NCI-H748 (cell line): ENCODE measurements around the gene LARP4B.

Source experiments
- DNase-seq: peaks from one replicate; lab custom pipeline; 2025; ENCODE audit not compliant: unreplicated experiment; lab: John Stamatoyannopoulos, UW

The LARP4B gene

DNA sequence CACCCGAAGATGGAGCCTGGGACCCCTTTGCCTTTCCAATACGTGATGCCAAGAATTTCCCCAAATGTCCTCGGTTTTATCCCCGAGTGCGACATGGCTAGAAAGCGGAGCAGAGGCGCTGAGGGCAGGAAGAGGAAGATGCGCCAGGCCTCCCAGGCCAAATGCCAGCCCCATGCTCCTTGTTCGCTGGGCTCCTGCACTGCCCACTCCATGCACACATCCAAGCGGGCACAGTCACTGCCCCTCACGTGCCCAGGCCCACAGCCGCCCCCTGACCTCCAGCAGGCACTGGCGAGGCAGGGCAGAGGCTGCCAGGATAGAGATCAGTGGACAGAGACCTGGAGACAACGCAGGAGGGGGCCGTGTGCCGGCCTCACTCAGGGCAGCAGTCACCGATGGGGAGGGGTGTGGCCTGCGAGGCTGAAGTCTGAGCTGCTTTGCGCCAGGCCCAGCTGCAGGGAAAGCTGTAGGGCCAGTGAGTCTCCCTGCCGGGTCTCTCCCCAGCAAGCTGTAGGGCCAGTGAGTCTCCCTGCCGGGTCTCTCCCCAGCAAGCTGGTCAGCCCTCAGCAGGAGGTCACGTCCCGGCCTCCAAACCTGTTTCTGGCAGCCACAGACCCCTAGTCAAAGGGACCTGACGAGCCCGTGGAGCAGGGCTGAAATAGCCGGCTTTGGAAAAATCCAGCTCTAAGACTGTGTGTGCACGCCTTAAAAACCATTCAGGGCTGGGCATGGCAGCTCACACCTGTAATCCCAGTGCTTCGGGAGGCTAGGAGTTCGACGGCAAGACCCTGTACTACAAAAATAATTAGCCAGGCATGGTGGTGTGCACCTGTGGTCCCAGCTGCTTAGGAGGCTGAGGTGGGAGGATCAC, 141.4 kb downstream of the LARP4B start:
- no peak for DNase-seq

DNA sequence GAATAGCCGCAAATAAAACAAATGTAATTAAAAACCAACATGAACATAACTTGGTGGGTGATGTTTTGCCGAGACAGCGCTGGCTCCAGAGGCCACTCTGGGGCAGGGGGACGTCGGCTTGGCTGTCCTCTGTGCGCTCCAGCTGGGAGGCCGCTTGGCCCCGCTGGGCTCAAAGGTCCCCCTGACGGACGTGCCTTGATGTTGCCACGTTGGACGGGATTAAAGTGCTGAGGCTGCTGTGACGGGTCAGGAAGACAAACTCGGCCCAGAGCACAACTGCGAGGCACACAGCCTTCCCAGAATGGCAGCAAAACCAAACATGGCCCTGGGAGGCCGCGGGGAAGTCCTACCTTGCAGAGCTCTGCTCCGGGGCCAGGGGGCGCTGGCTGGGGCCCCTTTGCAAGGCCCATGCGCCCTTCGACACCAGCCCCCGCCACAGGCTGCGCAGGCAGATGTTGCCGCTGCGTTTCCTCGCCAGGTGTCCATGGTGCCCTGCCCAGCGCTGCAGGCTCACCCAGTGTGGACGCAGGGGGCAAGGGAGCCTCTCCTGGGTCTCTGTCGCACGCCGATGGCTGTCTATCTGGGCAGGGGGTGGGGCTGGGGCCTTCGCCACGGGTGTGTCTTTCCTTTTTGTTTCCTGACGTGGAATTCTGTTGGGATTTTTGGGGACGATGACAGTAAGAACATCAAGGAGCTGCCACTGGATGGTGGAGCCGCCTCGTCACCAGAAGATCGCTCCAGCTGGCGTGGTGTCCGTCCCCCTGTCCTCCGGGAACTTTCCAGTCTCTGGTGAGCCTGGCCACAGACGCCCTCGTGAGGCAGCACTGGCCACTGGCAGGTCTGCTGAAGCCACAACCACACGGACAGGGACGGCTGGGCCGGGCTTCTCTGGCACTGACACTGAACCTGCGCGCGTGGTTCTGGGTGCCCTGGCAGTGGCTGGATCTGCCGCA, 142.4 kb downstream of the LARP4B start:
- peak; percentile 81 for DNase-seq

DNA sequence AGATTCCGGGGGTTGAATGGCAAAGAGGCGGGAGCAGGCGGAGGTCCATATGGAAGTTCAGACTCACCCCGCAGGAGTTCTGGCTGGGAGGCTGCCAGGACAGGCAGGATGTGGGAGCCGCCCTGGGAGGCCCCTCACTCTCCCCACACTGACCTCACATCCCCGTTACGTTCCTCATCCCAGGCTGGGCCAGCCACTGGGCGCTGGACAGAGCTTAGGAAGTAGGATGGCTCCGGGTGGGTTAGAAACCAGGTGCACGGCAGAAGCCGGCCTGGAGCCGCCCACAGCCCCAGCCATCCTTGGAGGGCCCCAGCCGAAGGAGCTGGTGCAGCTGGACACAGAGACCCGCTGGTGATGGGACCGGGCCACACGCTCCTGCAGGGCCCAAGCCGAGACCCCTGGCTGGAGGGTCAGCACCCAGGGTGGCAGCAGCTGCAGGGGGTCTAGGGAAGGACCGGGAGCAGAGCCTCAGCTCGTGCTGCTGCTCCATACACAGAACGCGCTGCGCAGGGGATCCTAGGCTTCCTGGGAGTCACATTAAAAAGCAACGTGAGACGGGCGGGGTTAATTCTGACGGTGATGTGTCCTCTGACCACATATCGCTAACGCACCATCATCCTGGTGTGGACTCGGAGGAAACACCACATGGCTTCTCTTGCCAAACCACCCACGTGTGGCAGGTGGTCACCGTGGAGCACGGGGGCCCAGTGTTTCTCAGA, 143.4 kb downstream of the LARP4B start:
- DNase-seq: no peak

DNA sequence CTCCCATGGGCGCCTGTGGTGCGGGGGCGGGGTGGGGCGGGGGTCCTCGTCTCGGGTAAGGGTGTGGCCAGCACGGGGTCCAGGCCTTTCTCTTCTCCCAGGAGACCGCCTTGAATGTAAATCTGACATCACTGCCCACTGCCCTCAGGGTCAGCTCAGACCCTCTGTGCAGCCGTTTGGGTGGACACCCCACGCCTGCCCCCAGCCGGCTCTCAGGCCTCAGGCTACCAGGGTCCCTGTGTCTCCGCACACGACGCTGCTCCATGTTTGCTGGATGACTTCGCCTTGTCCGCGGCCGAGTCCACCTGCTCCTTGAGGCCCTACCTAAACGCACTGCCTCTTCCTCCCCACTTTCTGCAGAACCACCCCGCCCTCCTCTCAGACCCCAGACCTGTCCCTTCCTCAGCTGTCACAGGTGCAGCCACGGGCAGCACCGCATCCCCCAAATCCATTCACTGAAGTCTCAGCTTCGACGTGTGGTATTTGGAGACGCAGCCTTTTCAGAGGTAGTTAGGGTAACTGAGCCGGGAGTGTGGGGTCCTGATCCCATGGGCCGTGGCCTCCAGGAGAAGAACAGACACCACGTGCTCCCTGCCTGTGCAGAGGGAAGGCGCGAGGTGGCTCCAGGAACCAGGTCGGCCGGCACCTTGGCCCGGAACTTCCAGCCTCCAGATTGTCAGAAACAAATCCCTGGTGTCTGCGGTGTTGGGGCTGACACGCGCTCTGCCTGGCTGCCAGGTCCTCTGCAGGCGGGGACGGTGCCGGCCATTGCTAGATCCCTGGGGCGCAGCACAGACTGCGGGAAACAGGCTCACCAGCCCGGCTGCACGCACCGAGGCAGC, 144.7 kb downstream of the LARP4B start:
- DNase-seq: no peak

DNA sequence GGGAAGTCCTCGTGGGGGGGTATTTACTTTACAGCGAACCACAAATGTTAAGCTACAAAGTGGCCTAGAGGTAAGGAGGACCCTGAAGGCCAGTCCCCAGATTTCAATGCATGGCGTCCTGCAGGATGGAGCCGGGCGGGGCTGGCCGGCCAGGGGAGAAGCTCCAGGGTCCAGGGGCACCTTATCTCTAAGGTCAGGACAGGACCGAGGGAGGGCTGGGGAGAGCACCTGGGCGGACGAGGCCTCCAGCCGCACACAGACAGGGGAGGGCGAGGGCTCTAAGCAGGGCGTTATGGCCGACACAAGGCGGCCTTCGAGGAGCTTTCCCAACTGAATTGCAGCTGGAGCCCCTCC, 145.7 kb downstream of the LARP4B start:
- DNase-seq: no peak

DNA sequence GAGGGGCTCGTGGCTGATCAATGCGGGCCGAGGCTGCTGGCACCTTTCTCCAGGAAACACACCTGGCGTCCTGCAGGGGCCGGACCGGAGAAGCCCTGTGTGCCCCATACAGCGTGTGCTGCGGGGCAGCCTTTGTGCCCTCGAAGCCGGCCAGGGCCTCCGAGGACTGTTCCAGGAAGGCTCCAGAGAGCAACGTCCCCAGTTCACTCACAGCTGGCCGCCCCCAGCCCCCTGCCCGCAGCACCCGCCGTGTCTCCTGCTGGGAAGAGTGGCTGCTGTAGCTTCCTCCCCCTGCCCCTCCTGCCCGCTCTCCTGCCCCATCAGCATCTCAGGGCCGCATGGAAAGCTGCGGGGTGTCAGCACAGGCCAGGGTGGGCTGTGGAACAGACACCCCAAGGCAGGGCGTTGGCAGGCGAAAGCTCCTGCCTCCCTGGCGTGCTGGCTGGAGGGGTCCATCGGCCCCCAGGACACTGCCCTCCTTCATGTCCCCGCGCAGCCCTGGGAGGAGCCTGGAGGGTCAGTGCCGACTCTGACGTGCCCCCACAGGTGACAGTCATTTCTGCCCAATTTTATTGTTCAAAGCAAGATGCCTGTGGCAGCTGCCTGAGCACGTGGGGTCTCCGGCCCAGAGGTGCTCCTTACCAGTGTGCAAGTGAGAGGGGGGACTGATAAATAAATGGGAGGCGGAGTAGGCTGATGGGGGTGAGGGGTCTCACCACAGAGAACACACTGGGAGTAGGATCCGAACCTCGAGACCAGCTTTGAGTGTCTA, 146.2 kb downstream of the LARP4B start:
- no peak for DNase-seq

DNA sequence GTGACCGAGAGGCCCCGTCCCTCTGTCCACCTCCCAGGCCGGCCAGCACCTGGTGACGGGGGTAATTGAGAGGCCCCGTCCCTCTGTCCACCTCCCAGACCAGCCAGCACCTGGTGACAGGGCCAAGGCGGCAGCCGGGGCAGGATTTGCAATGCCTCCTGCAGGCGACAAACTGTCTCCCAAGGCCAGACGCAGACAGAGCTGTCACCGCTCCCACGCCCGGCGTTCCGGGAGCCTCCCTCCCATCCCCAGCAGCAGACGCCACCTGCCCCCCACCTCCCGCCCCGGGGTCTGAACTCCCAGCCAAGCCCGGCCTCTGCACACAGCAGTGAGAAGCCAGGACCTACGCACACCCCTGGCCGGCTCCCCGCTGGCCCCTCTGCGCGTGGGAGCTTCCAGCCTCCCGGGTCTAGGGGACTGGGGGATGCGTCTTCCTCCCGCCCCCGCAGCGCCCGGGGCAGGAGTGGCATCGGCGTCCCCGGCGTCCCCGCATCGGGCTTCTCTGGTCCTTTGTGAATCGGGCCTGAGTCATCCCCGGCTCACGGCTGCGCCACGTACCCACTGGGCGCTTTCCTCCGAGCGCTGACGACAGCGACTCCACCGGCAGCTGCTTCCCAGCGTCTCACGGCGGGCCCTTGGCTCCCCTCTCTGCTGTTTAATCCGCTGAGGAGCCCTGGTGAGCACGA, 147.0 kb downstream of the LARP4B start:
- DNase-seq: peak; percentile 64

DNA sequence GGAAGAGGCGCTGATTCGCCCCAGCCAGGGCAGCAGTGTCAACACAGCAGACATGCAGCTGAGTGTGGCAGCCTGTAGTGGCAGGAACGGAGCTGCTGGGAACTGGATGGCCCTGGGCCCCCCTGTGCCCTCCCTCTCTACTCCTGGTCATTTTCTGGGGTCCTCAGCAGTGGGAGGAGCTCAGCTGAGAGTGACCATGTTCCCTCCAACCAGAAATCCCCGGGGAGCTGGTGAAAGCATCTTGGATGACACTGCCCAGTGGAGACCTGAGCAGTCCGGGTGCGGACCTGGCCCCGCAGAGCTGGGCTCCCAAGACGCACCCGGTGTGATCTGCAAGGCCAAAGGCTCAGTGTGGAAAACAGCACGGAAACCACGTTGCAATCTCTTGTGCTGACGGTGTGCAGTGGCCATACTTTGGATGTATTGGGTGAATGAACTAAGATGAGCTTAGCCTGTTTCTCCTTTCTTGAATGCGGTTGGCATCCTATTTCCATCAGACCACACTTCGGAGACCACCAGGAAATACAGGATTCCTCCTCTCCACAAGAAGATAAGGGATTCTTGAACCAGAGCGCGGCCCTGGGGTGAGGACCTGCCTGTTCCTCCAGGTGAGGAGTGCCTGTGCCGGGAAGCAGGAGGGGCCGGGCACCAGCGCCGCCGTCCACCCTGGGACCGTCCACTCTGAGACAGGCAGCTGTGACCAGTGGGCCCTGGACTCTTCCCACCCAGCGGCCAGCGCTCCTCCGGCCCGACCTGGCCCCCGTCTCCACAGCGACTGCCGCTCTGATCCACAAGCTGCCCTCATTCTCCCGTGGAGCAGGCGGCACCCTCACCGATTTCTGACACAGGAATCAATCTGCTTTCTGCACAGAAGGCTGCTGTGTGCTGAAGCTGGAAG, 148.5 kb downstream of the LARP4B start:
- no peak for DNase-seq

DNA sequence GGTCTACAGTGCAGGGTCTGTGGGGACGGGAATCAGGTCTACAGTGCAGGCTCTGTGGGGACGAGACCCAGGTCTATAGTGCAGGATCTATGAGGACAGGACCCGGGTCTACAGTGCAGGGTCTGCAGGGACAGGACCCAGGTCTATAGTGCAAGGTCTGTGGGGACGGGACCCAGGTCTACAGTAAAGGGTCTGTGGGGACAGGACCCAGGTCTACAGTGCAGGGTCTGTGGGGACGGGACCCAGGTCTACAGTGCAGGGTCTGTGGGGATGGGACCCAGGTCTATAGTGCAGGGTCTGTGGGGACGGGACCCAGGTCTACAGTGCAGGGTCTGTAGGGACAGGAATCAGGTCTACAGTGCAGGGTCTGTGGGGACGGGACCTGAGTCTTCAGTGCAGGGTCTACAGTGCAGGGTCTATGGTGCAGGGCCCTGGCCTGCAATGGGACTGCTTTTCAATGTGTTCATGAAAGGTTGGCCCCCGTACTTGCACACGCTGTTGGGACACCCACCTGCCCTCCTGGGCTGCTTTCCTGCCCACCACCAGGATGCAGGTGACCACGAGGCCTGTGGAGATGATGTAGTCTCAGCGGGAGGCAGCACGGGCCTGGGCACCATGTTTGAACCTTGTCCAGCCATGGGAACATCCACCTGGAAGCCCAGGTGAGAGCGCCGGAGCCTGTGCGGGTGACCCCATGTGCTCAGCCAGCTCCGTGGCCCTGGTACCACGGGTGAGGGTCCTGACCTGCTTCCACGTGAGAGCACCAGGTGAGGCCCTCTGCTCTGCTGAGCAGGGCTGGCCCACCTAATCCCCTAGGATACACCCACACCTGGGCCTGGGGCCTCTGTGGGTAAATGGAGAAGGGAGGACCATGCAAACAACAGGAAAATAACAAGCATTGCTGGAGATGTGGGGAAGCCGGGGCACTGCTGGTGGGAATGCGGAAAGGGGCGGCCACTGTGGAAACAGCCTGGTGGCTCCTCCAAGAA, 150.7 kb downstream of the LARP4B start:
- DNase-seq: no peak

DNA sequence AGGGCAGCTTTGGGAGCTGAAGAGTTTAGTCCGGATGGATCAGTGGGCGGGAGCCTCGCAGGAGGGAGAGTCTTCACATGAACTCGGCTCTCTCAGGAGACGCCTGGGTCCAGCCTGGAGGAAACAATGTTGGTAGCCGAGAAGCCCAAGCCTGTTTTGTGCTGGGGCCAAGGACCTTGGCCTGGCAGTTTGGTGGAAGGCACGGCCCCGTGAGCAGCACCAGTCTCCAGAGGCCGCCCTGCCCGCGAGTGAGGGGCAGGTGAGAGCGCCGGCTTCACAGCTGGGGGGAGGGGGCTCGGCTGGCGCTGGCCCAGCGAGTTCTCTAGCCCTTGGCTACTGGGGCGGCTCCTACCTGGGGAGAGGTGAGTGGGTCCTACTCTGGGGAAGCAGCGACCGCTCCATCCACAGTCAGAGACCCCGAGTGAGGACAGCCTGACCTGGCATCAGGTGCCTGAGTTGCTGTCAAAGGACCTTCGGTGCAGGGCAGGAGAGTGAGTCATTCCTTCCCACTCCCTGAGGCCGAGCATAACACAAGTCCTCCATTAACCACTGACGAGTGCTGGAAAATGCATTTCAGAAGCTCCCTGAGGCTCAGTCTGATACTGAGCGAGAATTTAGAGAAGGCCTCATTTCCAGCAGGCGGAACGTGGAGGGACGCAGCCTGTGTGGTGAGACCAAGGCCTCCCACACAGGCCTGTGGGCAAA, 152.7 kb downstream of the LARP4B start:
- DNase-seq: no peak

DNA sequence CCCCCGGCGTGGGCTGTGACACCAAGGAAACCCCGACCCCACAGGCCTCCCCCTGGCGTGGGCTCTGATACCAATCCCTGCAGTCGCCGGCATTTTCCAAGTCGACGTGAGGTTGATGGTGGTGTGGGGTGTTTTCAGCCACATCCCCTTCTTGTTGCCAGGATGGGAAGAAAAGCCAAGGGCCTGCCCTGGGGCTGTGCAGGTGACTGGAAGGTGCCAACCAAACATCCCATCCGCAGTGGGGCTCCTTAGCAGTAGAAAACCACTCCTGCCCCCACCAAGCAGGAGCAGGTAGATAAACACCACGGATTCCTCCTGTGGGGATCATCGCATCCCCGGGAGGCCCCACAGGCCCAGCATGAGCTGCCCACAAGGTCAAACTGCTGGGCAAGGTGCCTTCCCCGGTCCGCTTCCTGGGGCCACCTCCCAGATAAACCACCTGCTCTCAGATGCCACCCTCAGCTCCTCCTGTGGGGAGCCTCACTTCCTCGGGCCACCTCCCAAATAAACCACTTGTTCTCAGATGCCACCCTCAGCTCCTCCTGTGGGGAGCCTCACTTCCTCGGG, 153.5 kb downstream of the LARP4B start:
- no peak for DNase-seq

DNA sequence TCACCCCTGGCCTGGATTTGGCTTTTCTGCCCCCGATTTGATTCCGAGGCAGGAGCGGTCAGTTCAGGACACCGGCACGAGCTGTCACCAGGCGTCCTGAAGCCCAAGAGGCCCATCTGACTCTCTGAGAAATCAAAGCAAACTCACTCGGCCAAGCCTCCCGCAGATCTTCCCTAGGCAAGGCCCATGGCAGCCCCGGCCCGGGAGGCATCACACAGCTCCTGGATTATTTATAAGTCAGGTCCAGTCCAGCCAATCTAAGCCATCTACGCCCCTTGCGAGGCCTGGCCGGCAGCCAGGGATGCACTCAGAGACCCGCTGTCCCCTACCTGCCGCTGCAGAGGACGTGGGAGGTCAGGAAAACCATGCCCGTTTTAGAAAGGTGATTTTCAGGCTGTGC, 154.7 kb downstream of the LARP4B start:
- DNase-seq: no peak

DNA sequence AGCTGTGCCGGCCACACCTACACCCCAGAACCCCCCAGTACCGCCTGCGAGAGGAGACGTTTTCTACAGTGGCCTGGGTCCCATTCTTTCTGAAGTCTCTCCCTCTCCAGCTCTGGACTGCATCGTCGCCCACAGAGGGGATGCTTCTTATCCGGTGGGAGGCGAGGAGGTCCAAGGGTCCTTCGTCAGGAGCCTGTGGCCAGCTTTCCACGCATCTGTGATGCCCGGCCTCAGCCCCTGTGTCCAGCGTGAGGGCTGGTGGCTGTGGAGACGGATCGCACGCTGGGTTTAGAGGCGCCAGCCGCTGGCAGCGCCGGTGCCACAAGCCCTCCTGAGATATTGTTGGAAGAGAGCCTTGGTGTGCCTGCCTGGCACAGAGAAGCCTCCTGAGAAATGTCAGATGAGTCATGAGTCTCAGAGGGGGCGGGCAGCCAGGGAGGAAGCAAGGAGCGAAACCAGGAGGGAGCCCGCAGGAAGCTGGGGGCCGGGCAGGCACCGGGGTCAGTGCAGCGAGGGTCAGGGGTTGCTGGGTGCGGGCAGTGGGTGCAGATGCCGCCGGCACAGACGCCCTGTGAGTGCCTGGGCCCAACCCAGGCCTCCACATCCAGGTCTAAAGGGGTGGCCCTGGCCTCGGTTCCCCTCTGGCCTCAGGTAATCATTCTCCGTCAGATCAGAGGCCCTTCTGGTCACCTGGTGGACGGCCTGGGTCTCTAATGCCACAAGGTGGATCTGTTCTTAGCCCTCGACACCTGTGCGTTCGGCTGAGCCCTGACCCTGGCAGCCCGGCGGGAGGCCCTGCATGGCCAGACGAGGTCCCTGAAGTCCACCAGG, 156.0 kb downstream of the LARP4B start:
- no peak for DNase-seq

DNA sequence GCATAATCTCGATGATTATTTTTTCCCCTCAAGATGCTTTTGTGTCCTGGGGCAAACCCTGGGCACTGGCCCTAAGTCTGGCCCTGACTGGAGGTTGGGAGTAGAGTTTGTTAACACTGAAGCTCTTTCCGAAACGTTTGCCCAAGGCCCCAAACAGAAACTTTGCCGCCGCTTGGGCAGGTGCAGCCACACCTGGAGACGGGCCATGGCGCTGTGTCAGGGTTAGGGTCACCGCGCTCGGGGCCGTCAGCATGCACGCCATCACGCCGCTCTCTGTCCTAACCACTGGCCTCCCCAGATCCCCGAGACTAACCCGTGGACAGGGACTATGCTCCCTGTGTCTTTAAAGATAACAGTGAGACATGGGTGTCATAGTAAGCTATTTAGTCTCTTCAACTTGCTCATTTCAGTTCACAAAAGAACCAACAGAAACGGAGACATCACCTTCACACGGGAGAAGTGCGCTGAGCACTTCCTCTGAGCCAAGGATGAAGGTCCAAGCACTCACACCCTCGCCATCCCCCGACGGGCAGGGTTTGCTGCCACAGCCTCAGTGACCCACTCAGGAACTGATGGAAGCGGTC, 156.8 kb downstream of the LARP4B start:
- no peak for DNase-seq

DNA sequence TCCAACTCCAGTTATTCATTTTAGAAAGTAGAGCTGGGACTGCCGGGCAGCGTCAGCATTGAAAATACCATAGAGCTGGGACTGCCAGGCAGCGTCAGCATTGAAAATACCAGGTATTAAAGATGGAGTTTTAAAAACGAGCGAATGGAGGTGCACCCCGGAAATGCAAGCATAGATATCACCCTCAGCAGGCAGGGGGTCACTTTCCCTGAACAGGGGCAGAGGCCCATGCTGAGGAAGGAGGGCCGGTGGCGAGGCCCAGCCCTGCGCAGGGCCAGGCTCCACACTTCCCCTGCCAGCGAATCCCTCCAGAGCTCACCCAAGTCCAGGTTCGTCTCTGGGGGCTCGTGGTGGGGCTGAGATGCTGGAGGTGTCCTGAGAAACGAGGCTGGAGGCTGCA, 157.3 kb downstream of the LARP4B start:
- no peak for DNase-seq
